Liver (tissue), 9 donors: ENCODE results near the gene SETD5. TPM values are rescaled to one million over a fixed set of nuclear protein-coding genes. Genes with fewer than 3 reads are reported as not detected.

ENCODE experiments used
- DNase-seq: peaks from one replicate; pipeline ENCODE4 v3.0.0-alpha.2; 2017; ENCODE audit warnings: low spot score
- H3K27ac ChIP-seq, 2 donors: one replicate each; pipeline ENCODE4 v1.7.0; 2013; ENCODE audit warnings: inconsistent platforms in 2 of 2, low read length in 2 of 2, control low read depth in 1 of 2, low read depth in 1 of 2, mild to moderate bottlenecking in 1 of 2
- H3K27me3 ChIP-seq, 4 donors: one replicate each; pipeline versions ENCODE4 v1.6.1 to v1.7.0; 2013; ENCODE audit warnings: low read length in 3 of 4, inconsistent platforms in 1 of 4, mild to moderate bottlenecking in 1 of 4, moderate library complexity in 1 of 4; ENCODE audit not compliant: control insufficient read depth in 4 of 4, insufficient read depth in 4 of 4
- H3K36me3 ChIP-seq, 4 donors: one replicate each; pipeline versions ENCODE4 v1.6.1 to v1.7.0; 2013; ENCODE audit warnings: low read length in 3 of 4, mild to moderate bottlenecking in 3 of 4, low read depth in 1 of 4, moderate library complexity in 1 of 4; ENCODE audit not compliant: control insufficient read depth in 4 of 4, insufficient read depth in 3 of 4
- H3K4me1 ChIP-seq, 4 donors: one replicate each; pipeline versions ENCODE4 v1.6.1 to v1.7.0; 2013; ENCODE audit warnings: low read length in 3 of 4, mild to moderate bottlenecking in 3 of 4, moderate library complexity in 1 of 4; ENCODE audit not compliant: control insufficient read depth in 4 of 4, insufficient read depth in 4 of 4
- H3K4me3 ChIP-seq, 3 donors: one replicate each; pipeline versions ENCODE4 v1.6.1 to v1.7.0; 2013; ENCODE audit warnings: low read length in 3 of 3, control low read depth in 1 of 3, low read depth in 1 of 3, mild to moderate bottlenecking in 1 of 3
- H3K9ac ChIP-seq, 2 donors: one replicate each; pipeline ENCODE4 v1.7.0; 2013; ENCODE audit warnings: low read length in 2 of 2, mild to moderate bottlenecking in 2 of 2, moderate library complexity in 2 of 2, control low read depth in 1 of 2, low read depth in 1 of 2
- H3K9me3 ChIP-seq, 4 donors: one replicate each; pipeline versions ENCODE4 v1.6.1 to v1.7.0; 2013; ENCODE audit warnings: low read length in 3 of 4; ENCODE audit not compliant: control insufficient read depth in 4 of 4
- FOXA1 ChIP-seq: IDR thresholded peaks from 2 replicates; pipeline ENCODE4 v1.6.1; 2016; ENCODE audit warnings: antibody characterized with exemption
- FOXA2 ChIP-seq: IDR thresholded peaks from 2 replicates; pipeline ENCODE4 v1.6.1; 2016; ENCODE audit warnings: antibody characterized with exemption
- GABPA ChIP-seq, 2 donors: IDR thresholded peaks in 1 of 2; conservative IDR thresholded peaks in 1 of 2; 2 replicates each; pipeline ENCODE4 v1.6.1; 2016; ENCODE audit warnings: antibody characterized with exemption in 2 of 2, mild to moderate bottlenecking in 1 of 2, moderate library complexity in 1 of 2
- HNF4A ChIP-seq, 2 donors: conservative IDR thresholded peaks; 2 replicates each; pipeline ENCODE4 v1.6.1; 2016; ENCODE audit warnings: antibody characterized with exemption in 2 of 2, mild to moderate bottlenecking in 2 of 2
- HNF4G ChIP-seq: IDR thresholded peaks from 2 replicates; pipeline ENCODE4 v1.6.1; 2016; ENCODE audit warnings: antibody characterized with exemption
- NR2F2 ChIP-seq: IDR thresholded peaks from 2 replicates; pipeline ENCODE4 v1.6.1; 2016; ENCODE audit warnings: antibody characterized with exemption
- RAD21 ChIP-seq, 2 donors: IDR thresholded peaks; 2 replicates each; pipeline ENCODE4 v1.6.1; 2016; ENCODE audit warnings: antibody characterized with exemption in 2 of 2, mild to moderate bottlenecking in 2 of 2
- RXRA ChIP-seq, 2 donors: IDR thresholded peaks; 2 replicates each; pipeline ENCODE4 v1.6.1; 2017 to 2018; ENCODE audit warnings: antibody characterized with exemption in 2 of 2, mild to moderate bottlenecking in 1 of 2
- SP1 ChIP-seq: IDR thresholded peaks from 2 replicates; pipeline ENCODE4 v1.6.1; 2018; ENCODE audit warnings: antibody characterized with exemption, mild to moderate bottlenecking
- YY1 ChIP-seq: IDR thresholded peaks from 2 replicates; pipeline ENCODE4 v1.6.1; 2016; ENCODE audit warnings: antibody characterized with exemption, mild to moderate bottlenecking
- WGBS: extraction: QIAGEN DNeasy Blood & Tissue Kit; methylation state at CpG from one replicate; pipeline ENCODE4 v1.1.7; 2013; 5-methylcytosine and 5-hydroxymethylcytosine counted together
- polyA plus RNA-seq, 2 donors: library from polyadenylated mRNA; stranded (reverse) in 1 of 2; unstranded in 1 of 2; fragments of 200-250 nt in 1 of 2; fragments of >200 nt in 1 of 2; fragmentation: Nextera tagmentation in 1 of 2; extraction: Ambion mirVana in 1 of 2; gene quantifications; one replicate each; pipeline versions ENCODE4 v1.2.1 to v1.2.3, GENCODE V29; 2013 to 2015
- total RNA-seq, 2 donors: library from RNA; depleted of rRNA; stranded (reverse); fragments of >200 nt; gene quantifications; one replicate each; pipeline ENCODE4 v1.2.3, GENCODE V29; 2014
- TF ChIP-seq, protein P1 (sequence below): IDR thresholded peaks from 2 replicates; pipeline ENCODE4 v1.6.1; 2016; ENCODE audit warnings: antibody characterized with exemption
- TF ChIP-seq, protein P2 (sequence below): IDR thresholded peaks from 2 replicates; pipeline ENCODE4 v1.6.1; 2016; ENCODE audit warnings: antibody characterized with exemption
- TF ChIP-seq, protein P3 (sequence below): fragments of 150-350 bp; IDR thresholded peaks from 2 replicates; pipeline ENCODE4 v1.5.1; 2017; ENCODE audit warnings: improper control_type of control experiment, low read depth, low read length; ENCODE audit not compliant: missing input control
- TF ChIP-seq, protein P4 (sequence below): IDR thresholded peaks from 2 replicates; pipeline ENCODE4 v1.6.1; 2016; ENCODE audit warnings: antibody characterized with exemption, mild to moderate bottlenecking
- TF ChIP-seq, protein P5 (sequence below): IDR thresholded peaks from 2 replicates; pipeline ENCODE4 v1.6.1; 2016; ENCODE audit warnings: antibody characterized with exemption
- donor health status: healthy.
- donor health status: healthy.
- donor health status: healthy.
- donor health status: healthy.
- donor health status: healthy.

The SETD5 gene
- total and polyA plus RNA-seq, 4 donors = 17.9 to 76.6 (median 24.3) TPM

DNA sequence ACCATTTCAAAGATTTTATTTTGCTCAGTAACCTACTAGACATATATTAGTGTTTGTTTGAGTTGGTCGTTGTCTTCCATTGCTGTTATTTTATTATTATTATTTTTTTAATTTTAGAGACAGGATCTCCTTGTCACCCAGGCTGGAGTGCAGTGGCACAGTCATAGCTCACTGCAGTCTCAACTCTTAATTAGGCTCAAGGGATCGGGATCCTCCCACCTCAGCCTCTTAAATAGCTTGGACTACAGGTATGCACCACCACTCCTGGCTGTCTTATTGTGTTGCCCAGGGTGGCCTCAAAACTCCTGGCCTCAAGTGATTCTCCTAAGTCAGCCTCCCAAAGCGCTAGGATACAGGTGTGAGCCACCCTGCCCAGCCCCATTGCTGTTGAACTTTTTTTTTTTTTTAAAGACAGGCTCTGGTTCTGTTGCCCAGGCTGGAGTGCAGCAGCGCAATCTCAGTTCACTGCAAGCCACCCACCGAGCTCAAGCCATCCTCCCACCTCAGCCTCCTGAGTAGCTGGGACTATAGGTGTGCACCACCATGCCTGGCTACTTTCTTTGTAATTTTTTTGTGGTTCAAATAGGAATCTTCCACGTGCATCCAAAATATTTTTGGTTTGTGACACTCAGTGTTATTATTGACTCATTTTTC is 18.2 kb downstream of the SETD5 start:
- WGBS = 83% methylated on average over 6 of the region's 6 CpGs
- DNase-seq = no peak
- H3K9ac ChIP-seq = no peak overlapping the region
- TF ChIP-seq, protein P1, sequence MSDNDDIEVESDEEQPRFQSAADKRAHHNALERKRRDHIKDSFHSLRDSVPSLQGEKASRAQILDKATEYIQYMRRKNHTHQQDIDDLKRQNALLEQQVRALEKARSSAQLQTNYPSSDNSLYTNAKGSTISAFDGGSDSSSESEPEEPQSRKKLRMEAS = no peak
- TF ChIP-seq, protein P2, sequence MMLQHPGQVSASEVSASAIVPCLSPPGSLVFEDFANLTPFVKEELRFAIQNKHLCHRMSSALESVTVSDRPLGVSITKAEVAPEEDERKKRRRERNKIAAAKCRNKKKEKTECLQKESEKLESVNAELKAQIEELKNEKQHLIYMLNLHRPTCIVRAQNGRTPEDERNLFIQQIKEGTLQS = no peak
- TF ChIP-seq, protein P3, sequence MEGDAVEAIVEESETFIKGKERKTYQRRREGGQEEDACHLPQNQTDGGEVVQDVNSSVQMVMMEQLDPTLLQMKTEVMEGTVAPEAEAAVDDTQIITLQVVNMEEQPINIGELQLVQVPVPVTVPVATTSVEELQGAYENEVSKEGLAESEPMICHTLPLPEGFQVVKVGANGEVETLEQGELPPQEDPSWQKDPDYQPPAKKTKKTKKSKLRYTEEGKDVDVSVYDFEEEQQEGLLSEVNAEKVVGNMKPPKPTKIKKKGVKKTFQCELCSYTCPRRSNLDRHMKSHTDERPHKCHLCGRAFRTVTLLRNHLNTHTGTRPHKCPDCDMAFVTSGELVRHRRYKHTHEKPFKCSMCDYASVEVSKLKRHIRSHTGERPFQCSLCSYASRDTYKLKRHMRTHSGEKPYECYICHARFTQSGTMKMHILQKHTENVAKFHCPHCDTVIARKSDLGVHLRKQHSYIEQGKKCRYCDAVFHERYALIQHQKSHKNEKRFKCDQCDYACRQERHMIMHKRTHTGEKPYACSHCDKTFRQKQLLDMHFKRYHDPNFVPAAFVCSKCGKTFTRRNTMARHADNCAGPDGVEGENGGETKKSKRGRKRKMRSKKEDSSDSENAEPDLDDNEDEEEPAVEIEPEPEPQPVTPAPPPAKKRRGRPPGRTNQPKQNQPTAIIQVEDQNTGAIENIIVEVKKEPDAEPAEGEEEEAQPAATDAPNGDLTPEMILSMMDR = no peak
- TF ChIP-seq NR2F2 (no peak), HNF4A (conservative IDR thresholded peaks at IDR 0.05) (no peak), RAD21 (IDR thresholded peaks at IDR 0.05) (no peak), SP1 (no peak), FOXA1 (no peak), HNF4G (no peak), FOXA2 (no peak), RXRA (IDR thresholded peaks at IDR 0.05) (no peak)
- TF ChIP-seq, protein P4, sequence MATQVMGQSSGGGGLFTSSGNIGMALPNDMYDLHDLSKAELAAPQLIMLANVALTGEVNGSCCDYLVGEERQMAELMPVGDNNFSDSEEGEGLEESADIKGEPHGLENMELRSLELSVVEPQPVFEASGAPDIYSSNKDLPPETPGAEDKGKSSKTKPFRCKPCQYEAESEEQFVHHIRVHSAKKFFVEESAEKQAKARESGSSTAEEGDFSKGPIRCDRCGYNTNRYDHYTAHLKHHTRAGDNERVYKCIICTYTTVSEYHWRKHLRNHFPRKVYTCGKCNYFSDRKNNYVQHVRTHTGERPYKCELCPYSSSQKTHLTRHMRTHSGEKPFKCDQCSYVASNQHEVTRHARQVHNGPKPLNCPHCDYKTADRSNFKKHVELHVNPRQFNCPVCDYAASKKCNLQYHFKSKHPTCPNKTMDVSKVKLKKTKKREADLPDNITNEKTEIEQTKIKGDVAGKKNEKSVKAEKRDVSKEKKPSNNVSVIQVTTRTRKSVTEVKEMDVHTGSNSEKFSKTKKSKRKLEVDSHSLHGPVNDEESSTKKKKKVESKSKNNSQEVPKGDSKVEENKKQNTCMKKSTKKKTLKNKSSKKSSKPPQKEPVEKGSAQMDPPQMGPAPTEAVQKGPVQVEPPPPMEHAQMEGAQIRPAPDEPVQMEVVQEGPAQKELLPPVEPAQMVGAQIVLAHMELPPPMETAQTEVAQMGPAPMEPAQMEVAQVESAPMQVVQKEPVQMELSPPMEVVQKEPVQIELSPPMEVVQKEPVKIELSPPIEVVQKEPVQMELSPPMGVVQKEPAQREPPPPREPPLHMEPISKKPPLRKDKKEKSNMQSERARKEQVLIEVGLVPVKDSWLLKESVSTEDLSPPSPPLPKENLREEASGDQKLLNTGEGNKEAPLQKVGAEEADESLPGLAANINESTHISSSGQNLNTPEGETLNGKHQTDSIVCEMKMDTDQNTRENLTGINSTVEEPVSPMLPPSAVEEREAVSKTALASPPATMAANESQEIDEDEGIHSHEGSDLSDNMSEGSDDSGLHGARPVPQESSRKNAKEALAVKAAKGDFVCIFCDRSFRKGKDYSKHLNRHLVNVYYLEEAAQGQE = no peak
- H3K27ac ChIP-seq = peak overlapping the region in 1 of 2 donors; percentile 68
- no peaks in the 10 kb centered on the region for H3K9me3 ChIP-seq
- no peaks in the 10 kb centered on the region for H3K27me3 ChIP-seq
- H3K36me3 ChIP-seq = no peaks in the 10 kb centered on the region
- H3K4me3 ChIP-seq = no peak overlapping the region
- peaks cover 19 to 51% (median 36%) of the 10 kb centered on the region in 4 donors for H3K4me1 ChIP-seq

DNA sequence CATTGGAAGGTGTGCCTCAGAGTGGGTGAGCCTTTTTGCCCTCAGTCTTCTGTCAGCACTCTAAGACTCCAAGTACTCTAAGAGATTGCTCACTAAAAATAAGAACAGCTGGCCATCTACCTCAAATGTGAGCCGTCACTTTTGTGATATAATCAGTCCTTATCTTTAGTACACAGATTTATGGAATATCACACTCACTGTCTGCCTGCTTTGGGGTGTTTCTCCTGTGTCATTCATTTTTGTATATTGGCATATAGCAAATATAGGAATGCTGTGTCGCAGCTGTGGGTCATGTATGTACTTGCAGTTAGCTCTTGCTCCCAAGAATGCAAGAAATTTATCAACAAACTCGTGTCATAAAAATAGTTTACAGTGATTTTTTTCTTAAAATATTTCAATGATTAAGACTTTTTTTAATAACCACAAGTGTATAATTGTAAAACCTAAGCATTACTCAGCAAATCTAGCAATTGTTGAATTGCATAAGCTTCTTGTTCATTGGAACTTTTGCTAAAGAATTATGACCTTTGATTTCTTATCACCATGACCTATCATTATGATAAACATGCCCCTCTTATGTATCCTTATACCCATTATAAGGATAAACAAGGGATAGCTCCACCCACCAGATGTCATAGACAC is 18.8 kb downstream of the SETD5 start:
- TF ChIP-seq HNF4A (conservative IDR thresholded peaks at IDR 0.05) (peak; percentile 75 to 84), SP1 (no peak), GABPA (IDR thresholded peaks at IDR 0.05 in 1 of 2, conservative IDR thresholded peaks at IDR 0.05 in 1 of 2) (no peak), RXRA (IDR thresholded peaks at IDR 0.05) (peak; percentile 29 to 71), FOXA1 (no peak), YY1 (no peak), FOXA2 (peak; percentile 71), NR2F2 (peak; percentile 8)
- TF ChIP-seq, protein P2 = peak; percentile 10
- TF ChIP-seq, protein P5, sequence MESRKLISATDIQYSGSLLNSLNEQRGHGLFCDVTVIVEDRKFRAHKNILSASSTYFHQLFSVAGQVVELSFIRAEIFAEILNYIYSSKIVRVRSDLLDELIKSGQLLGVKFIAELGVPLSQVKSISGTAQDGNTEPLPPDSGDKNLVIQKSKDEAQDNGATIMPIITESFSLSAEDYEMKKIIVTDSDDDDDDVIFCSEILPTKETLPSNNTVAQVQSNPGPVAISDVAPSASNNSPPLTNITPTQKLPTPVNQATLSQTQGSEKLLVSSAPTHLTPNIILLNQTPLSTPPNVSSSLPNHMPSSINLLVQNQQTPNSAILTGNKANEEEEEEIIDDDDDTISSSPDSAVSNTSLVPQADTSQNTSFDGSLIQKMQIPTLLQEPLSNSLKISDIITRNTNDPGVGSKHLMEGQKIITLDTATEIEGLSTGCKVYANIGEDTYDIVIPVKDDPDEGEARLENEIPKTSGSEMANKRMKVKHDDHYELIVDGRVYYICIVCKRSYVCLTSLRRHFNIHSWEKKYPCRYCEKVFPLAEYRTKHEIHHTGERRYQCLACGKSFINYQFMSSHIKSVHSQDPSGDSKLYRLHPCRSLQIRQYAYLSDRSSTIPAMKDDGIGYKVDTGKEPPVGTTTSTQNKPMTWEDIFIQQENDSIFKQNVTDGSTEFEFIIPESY = no peak
- TF ChIP-seq, protein P3 = no peak
- H3K27me3 ChIP-seq = no peaks in the 10 kb centered on the region
- H3K36me3 ChIP-seq = no peaks in the 10 kb centered on the region
- H3K4me3 ChIP-seq = no peak overlapping the region
- H3K9ac ChIP-seq = no peak overlapping the region
- peaks cover 16 to 52% (median 40%) of the 10 kb centered on the region in 4 donors for H3K4me1 ChIP-seq
- peak overlapping the region in 1 of 2 donors; percentile 68 for H3K27ac ChIP-seq
- no peaks in the 10 kb centered on the region for H3K9me3 ChIP-seq
- WGBS = 46% methylated on average over 3 of the region's 3 CpGs
- no peak for DNase-seq
